Neural progenitor cell (in vitro differentiated cells): Measurements from ENCODE around the gene LDLRAD4.

ENCODE experiments used
- CTCF ChIP-seq: fragments of 200-600 bp; sonication (generic); IDR thresholded peaks from 2 replicates; pipeline ENCODE4 v1.5.1; 2017; ENCODE audit warnings: antibody characterized with exemption, mild to moderate bottlenecking
- EZH2phosphoT487 ChIP-seq: fragments of 200-600 bp; sonication (generic); IDR thresholded peaks from 2 replicates; pipeline ENCODE4 v1.6.1; 2017; ENCODE audit warnings: antibody characterized with exemption

- TF ChIP-seq CTCF (no peak), EZH2phosphoT487 (no peak)
These were observed 399.4 kb downstream of the LDLRAD4 start for GRCh38 chr18:13617826-13618515.
